ENCODE data around the gene ADCY3. TPM values are rescaled to one million over a fixed set of nuclear protein-coding genes. Genes with fewer than 3 reads are reported as not detected.
"Not testable (repeated sequence)": the region's sequence is repeated elsewhere in the genome, so short reads cannot be mapped to it uniquely, and the experiment has no call there.

The ADCY3 gene
- polyA plus RNA-seq, 1 donor (not counting 4 experiments of a cell fraction or from before 2014, with no cell fraction given): 33.2 TPM

DNA sequence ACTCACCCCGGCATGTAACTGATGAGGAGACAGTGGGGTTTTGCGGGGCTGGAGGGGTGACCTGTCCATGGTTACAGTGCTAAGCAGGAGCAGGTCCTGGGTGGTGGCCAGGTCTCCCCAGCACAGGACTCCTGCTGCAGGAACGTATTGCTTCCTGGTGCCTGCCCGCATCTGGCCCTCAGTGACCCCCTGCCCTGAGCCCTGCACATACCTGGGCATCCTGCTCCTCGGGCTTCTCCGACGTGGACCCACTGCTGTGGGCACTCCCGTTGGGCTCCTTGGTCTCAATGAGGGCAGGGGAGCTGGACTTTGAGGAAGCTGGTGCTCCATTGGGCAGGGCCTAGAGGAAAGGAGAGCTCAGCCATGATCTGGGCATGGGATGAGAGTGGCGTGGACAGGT is 83.3 kb downstream of the ADCY3 start:
- DNase-seq (ENCODE audit: low read depth, low spot score) (no peak), FAIRE-seq (no peak)
- no peaks in the 10 kb centered on the region for H3K9me1 ChIP-seq (ENCODE audit: control insufficient read depth, extremely low read depth, insufficient read depth, low read length)
- no peaks in the 10 kb centered on the region for H4K20me1 ChIP-seq (ENCODE audit: control insufficient read depth, extremely low read depth, insufficient read depth, low read length)
- H3K9ac ChIP-seq (ENCODE audit: control insufficient read depth, extremely low read depth, insufficient read depth, low read length): no peak overlapping the region
- no peak overlapping the region for H3K27ac ChIP-seq (ENCODE audit: control insufficient read depth, insufficient read depth, low read length)
- H2AFZ ChIP-seq (ENCODE audit: control insufficient read depth, low read length): no peak overlapping the region
- no peak for TF ChIP-seq EZH2 (IDR thresholded peaks at IDR 0.05; ENCODE audit: low read length)
- TF ChIP-seq, protein P1, sequence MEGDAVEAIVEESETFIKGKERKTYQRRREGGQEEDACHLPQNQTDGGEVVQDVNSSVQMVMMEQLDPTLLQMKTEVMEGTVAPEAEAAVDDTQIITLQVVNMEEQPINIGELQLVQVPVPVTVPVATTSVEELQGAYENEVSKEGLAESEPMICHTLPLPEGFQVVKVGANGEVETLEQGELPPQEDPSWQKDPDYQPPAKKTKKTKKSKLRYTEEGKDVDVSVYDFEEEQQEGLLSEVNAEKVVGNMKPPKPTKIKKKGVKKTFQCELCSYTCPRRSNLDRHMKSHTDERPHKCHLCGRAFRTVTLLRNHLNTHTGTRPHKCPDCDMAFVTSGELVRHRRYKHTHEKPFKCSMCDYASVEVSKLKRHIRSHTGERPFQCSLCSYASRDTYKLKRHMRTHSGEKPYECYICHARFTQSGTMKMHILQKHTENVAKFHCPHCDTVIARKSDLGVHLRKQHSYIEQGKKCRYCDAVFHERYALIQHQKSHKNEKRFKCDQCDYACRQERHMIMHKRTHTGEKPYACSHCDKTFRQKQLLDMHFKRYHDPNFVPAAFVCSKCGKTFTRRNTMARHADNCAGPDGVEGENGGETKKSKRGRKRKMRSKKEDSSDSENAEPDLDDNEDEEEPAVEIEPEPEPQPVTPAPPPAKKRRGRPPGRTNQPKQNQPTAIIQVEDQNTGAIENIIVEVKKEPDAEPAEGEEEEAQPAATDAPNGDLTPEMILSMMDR (optimal IDR thresholded peaks at IDR 0.05 in 1 of 3, IDR thresholded peaks at IDR 0.05 in 1 of 3, conservative IDR thresholded peaks at IDR 0.05 in 1 of 3; ENCODE audit: extremely low read depth in 1 of 3, insufficient read depth in 2 of 3, low read length in 3 of 3): no peak
- dilution Hi-C loops (cut with MboI; ENCODE audit: extremely low pct_ligation_motif_present, low sequenced_read_pairs): no loop called here
- H3K4me1 ChIP-seq (ENCODE audit: control insufficient read depth, extremely low read depth, insufficient read depth, low read length): peaks cover 4% of the 10 kb centered on the region
- no peak overlapping the region for H3K4me3 ChIP-seq (ENCODE audit: control insufficient read depth in 2 of 3, extremely low read depth in 1 of 3, insufficient read depth in 2 of 3, low read depth in 1 of 3, low read length in 3 of 3)
- H3K36me3 ChIP-seq (ENCODE audit: control insufficient read depth in 2 of 2, extremely low read depth in 1 of 2, insufficient read depth in 2 of 2, low read length in 2 of 2): peaks cover 6 to 14% of the 10 kb centered on the region in 2 experiments
- H3K79me2 ChIP-seq (ENCODE audit: control insufficient read depth, insufficient read depth, low read length): no peaks in the 10 kb centered on the region
- H3K4me2 ChIP-seq (ENCODE audit: control insufficient read depth, extremely low read depth, insufficient read depth, low read depth, low read length): no peak overlapping the region
- H3K9me3 ChIP-seq (ENCODE audit: control insufficient read depth, low read depth, low read length): no peaks in the 10 kb centered on the region
- H3K27me3 ChIP-seq (ENCODE audit: control insufficient read depth, extremely low read depth, insufficient read depth, low read length): no peaks in the 10 kb centered on the region

DNA sequence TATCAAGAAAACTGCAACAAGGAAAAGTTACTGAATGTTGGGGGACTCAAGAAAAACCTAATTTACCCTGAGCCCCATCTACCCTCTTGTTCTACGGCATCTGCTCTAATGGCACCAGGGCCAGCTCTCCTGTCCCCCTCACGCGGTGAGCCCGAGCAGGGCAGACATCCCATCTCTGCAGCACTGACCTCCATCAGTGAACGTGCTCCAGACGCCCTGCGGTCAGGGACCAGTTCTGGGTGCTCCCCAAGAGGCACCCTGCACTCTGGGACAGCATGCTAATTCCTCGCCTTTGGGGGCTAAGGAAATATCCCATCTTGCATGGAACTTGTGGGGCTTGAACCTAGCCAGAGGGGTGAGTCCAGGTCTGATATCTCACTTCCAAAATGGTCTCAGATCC is 83.8 kb downstream of the ADCY3 start:
- DNase-seq (ENCODE audit: low read depth, low spot score) (no peak), FAIRE-seq (no peak)
- no peak overlapping the region for H3K4me3 ChIP-seq (ENCODE audit: control insufficient read depth in 2 of 3, extremely low read depth in 1 of 3, insufficient read depth in 2 of 3, low read depth in 1 of 3, low read length in 3 of 3)
- H4K20me1 ChIP-seq (ENCODE audit: control insufficient read depth, extremely low read depth, insufficient read depth, low read length): no peaks in the 10 kb centered on the region
- H3K9me1 ChIP-seq (ENCODE audit: control insufficient read depth, extremely low read depth, insufficient read depth, low read length): no peaks in the 10 kb centered on the region
- H3K27ac ChIP-seq (ENCODE audit: control insufficient read depth, insufficient read depth, low read length): no peak overlapping the region
- no peak overlapping the region for H3K9ac ChIP-seq (ENCODE audit: control insufficient read depth, extremely low read depth, insufficient read depth, low read length)
- no peaks in the 10 kb centered on the region for H3K27me3 ChIP-seq (ENCODE audit: control insufficient read depth, extremely low read depth, insufficient read depth, low read length)
- TF ChIP-seq, protein P1 (optimal IDR thresholded peaks at IDR 0.05 in 1 of 3, IDR thresholded peaks at IDR 0.05 in 1 of 3, conservative IDR thresholded peaks at IDR 0.05 in 1 of 3; ENCODE audit: extremely low read depth in 1 of 3, insufficient read depth in 2 of 3, low read length in 3 of 3): no peak
- TF ChIP-seq EZH2 (IDR thresholded peaks at IDR 0.05; ENCODE audit: low read length): no peak
- H3K4me2 ChIP-seq (ENCODE audit: control insufficient read depth, extremely low read depth, insufficient read depth, low read depth, low read length): no peak overlapping the region
- peaks cover 5 to 13% of the 10 kb centered on the region in 2 experiments for H3K36me3 ChIP-seq (ENCODE audit: control insufficient read depth in 2 of 2, extremely low read depth in 1 of 2, insufficient read depth in 2 of 2, low read length in 2 of 2)
- dilution Hi-C loops (cut with MboI; ENCODE audit: extremely low pct_ligation_motif_present, low sequenced_read_pairs): no loop called here
- no peaks in the 10 kb centered on the region for H3K79me2 ChIP-seq (ENCODE audit: control insufficient read depth, insufficient read depth, low read length)
- no peak overlapping the region for H2AFZ ChIP-seq (ENCODE audit: control insufficient read depth, low read length)
- no peaks in the 10 kb centered on the region for H3K9me3 ChIP-seq (ENCODE audit: control insufficient read depth, low read depth, low read length)
- H3K4me1 ChIP-seq (ENCODE audit: control insufficient read depth, extremely low read depth, insufficient read depth, low read length): peaks cover 4% of the 10 kb centered on the region

DNA sequence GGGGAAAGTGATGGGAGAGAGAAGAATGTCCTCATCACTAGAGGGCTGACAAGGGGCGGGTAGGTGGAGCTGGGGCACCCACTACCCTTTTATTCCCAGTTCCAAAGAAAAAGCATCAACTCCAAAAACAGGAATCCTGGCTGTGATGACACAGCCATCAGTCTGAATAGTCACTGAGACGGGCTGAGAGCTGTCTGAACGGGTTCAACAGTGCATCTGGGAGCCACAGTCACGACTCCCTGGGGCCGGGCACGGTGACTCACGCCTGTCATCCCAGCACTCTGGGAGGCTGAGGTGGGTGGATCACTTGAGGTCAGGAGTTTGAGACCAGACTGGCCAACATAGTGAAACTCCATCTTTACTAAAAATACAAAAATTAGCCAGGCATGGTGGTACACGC is 84.6 kb downstream of the ADCY3 start:
- dilution Hi-C loops (cut with MboI; ENCODE audit: extremely low pct_ligation_motif_present, low sequenced_read_pairs); H3K4me3 ChIP-seq (ENCODE audit: control insufficient read depth in 2 of 3, extremely low read depth in 1 of 3, insufficient read depth in 2 of 3, low read depth in 1 of 3, low read length in 3 of 3); H3K9ac ChIP-seq (ENCODE audit: control insufficient read depth, extremely low read depth, insufficient read depth, low read length); H2AFZ ChIP-seq (ENCODE audit: control insufficient read depth, low read length); H3K27me3 ChIP-seq (ENCODE audit: control insufficient read depth, extremely low read depth, insufficient read depth, low read length); H4K20me1 ChIP-seq (ENCODE audit: control insufficient read depth, extremely low read depth, insufficient read depth, low read length); H3K4me1 ChIP-seq (ENCODE audit: control insufficient read depth, extremely low read depth, insufficient read depth, low read length); DNase-seq (ENCODE audit: low read depth, low spot score); H3K9me3 ChIP-seq (ENCODE audit: control insufficient read depth, low read depth, low read length); H3K27ac ChIP-seq (ENCODE audit: control insufficient read depth, insufficient read depth, low read length); H3K79me2 ChIP-seq (ENCODE audit: control insufficient read depth, insufficient read depth, low read length); H3K9me1 ChIP-seq (ENCODE audit: control insufficient read depth, extremely low read depth, insufficient read depth, low read length); H3K4me2 ChIP-seq (ENCODE audit: control insufficient read depth, extremely low read depth, insufficient read depth, low read depth, low read length): not testable (repeated sequence)
- H3K36me3 ChIP-seq (ENCODE audit: control insufficient read depth in 2 of 2, extremely low read depth in 1 of 2, insufficient read depth in 2 of 2, low read length in 2 of 2): peaks cover 5 to 17% of the 10 kb centered on the region in 2 experiments
- peak; percentile 29 for FAIRE-seq

Data from keratinocyte (primary cell).